OCI-LY3 (cell line): ENCODE data around the gene IRX5.

Experiments used
- CTCF ChIP-seq: fragments of 200-600, 300-600 bp; sonication (generic); IDR thresholded peaks from 2 replicates; pipeline ENCODE4 v1.5.1; 2014; ENCODE audit warnings: antibody characterized with exemption, low read length, low read depth
- EZH2phosphoT487 ChIP-seq: fragments of 200-600 bp; shearing (Covaris generic); IDR thresholded peaks from 2 replicates; pipeline ENCODE4 v1.6.1; 2018; ENCODE audit warnings: antibody characterized with exemption, mixed run types, low read depth

GRCh38 chr16:54911079-54911478 is 19.6 kb upstream of the IRX5 start:
- TF ChIP-seq CTCF (no peak), EZH2phosphoT487 (no peak)
